NCI-H128 (cell line): ENCODE measurements around the gene GNAO1.
"Not testable (repeated sequence)": the region's sequence is repeated elsewhere in the genome, so short reads cannot be mapped to it uniquely, and the experiment has no call there.

Source experiments
- DNase-seq: peaks from one replicate; lab custom pipeline; 2025; ENCODE audit not compliant: unreplicated experiment; lab: John Stamatoyannopoulos, UW

Gene GNAO1

GRCh38 chr16:56387396-56387795 is 196.1 kb downstream of the GNAO1 start:
- DNase-seq, result no peak

- DNase-seq, result no peak
Observed at GRCh38 chr16:56388209-56388608, 196.9 kb downstream of the GNAO1 start.

- DNase-seq, result no peak
Observed at GRCh38 chr16:56389554-56389953, 198.3 kb downstream of the GNAO1 start.

DNA sequence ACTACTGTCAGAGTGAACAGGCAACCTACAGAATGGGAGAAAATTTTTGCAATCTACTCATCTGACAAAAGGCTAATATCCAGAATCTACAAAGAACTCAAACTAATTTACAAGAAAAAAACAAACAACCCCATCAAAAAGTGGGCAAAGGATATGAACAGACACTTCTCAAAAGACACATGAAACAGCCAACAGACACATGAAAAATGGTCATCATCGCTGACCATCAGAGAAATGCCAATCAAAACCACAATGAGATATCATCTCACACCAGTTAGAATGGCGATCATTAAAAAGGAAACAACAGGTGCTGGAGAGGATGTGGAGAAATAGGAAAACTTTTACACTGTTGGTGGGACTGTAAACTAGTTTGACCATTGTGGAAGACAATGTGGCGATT is 205.4 kb downstream of the GNAO1 start:
- not testable (repeated sequence) for DNase-seq

DNA sequence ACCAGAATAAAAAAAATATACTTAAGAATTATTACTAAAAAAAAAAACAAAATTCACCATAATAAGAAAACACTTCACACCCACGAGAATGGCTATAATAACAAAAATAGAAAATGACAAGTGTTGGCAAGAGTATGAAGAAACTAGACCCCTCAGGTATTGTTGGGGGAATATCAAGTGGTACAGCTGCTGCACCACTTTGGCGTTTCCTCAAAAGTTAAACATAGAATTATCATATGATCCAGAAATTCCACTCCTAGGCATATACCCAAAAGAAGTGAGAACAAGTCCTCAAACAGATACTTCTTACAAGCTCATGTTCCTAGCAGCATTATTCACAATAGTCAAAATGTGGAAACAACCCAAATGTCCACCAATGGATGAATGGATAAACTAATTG is 207.8 kb downstream of the GNAO1 start:
- DNase-seq, result no peak

- DNase-seq, result no peak
Observed at GRCh38 chr16:56399486-56399885, 208.2 kb downstream of the GNAO1 start.

- DNase-seq, result no peak
Observed at GRCh38 chr16:56400458-56400857, 209.2 kb downstream of the GNAO1 start.

DNA sequence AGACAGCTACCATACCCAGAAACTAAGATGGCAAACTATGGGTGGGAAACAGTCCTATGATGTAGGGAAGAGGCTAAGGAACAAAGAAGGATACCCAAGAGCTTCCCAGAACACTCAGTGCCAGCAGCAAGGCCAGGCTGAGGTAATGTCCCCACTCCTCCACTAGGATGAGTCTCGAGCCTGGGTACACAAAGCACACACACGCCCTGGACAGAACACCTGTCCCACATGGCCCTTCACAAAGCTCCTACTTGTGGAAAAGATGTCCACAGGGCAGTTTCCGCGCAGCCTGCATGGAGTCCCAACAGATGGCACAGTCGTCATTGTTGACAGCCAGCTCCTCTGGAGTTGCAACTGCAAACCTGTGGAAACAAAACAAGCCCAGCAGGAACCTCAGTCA is 210.2 kb downstream of the GNAO1 start:
- DNase-seq, result no peak

- DNase-seq, result no peak
Observed at GRCh38 chr16:56405977-56406672, 214.8 kb downstream of the GNAO1 start.
